ENCODE measurements around the gene CCDC116.

CCDC116 gene

DNA sequence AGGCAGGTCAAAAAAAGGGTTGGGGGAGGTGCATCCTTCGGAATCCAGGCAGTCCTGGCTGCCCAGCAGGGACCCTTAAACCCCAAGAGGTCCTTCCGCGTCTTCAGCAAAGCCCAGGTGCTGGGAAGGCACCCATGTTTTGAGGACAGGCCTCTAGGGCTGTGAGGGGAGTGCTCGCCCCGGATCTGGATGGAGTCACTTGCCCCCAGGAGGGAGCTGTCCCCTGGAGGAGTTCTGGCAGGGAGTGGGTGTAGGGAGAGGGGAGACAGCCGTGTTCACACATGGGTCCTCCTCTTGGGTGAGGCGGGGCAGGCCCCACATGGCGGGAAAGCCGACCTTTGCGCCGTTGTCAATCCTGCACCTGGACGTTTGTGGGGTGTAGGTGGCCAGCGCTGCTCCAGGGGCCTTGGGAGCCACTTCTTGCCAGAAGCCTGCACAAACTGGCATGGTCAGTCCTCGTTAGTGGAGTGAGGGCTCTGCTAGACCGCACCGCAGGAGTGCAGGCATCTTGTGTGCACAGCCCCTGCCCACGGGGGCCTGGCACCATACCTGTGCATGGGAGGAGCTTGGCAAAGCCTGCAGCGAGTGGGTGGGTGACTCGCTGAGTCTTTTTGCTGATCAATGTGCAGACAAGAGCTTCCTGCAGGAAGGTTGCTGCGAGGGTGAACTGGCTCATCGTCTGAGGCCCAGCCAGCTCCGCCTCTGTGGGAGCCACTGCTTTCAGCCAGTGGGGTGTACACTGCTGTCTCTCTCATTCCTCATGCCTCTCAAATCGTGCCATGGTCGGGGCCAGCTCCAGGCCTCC, 49.2 kb downstream of the CCDC116 start:
- DNase-seq (ENCODE audit: low spot score): no peak

GRCh38 chr22:21682385-21683175, 50.0 kb downstream of the CCDC116 start:
- DNase-seq (ENCODE audit: low spot score): no peak

- no peak for DNase-seq (ENCODE audit: low spot score)
Measured at GRCh38 chr22:21683401-21683811, 50.8 kb downstream of the CCDC116 start.

DNA sequence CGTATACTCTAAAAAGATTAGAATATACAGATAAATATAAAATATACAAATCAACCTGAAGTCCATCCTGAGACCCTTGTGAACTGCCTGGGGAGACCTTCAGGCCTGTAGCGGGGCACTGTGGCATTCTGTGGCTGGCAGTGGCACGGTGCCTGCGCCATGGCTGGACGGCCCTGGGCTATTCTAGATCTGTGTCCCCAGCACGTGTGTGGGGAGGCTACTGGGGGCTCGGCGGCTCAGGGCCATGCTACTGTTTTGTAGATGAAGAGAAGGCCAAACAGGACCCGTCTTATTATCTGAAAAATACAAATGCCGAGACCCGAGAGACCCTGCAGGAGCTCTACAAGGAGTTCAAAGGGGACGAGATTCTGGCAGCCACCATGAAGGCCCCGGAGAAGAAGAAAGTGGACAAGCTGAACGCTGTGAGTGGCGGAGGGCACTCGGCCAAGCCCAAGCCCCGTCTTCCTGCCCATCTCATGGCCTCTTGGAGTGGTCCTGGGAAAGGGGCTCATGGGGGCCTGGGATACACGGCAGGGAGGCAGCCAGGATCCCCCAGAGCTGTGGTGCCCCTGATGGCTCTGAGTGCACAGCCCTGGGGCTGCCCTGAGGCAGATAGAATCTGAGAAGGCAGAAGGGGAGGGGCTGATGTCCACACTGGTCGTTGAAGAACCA, 52.1 kb downstream of the CCDC116 start:
- no peak for DNase-seq (ENCODE audit: low spot score)

DNA sequence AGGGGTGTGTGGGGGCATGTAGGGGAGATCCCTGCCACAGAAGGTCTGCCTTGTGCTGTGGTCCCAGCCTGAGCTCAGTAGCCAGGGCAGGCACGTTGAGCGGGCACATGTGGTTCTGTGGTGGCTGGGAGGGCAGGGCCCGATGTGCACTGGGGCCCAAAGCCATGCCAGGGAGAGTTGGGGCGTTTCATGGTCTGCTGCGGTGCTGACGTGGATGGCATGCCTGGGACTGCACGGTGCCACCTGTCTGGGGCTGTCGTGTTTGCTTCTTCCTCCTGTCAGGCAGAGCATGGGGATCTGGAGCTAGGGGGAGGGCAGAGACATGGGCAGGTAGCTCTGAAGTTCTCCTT, 52.6 kb downstream of the CCDC116 start:
- DNase-seq (ENCODE audit: low spot score): no peak

DNA sequence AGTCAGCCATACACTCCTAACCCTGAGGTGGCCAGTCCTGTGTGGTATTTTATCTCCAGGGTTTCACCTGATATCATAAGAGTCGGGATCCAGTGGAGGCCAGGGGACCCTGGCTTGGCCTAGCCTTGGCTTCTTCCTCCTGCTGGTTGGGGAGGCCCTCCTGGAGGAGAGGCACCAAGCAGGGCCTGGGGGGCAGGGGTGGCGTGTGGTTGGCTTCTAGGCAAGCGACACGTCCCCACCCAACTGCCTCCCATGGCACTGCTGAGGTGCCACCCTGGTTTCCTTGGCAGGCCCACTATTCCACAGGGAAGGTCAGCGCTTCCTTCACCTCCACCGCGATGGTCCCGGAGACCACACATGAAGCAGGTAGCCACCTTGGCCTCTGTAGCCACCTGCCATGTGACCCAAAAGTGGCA, 53.6 kb downstream of the CCDC116 start:
- no peak for DNase-seq (ENCODE audit: low spot score)

Data from HuH-7.5 (cell line).